Loucy (cell line): Measurements from ENCODE around the gene KCNMA1.

Experiments used
- H2AFZ ChIP-seq: fragments of 200-600 bp; sonication (generic); 2 replicates; pipeline ENCODE4 v1.6.0; 2016; ENCODE audit warnings: antibody characterized with exemption, mild to moderate bottlenecking, low read length, moderate library complexity
- H3F3A ChIP-seq: fragments of 200-600 bp; 2 replicates; pipeline ENCODE4 v1.6.0; 2016; ENCODE audit warnings: antibody characterized with exemption, low read depth, mild to moderate bottlenecking
- H3K27me3 ChIP-seq: fragments of 200-600 bp; sonication (generic); 2 replicates; pipeline ENCODE4 v1.6.1; 2014; ENCODE audit warnings: low read length, mild to moderate bottlenecking; ENCODE audit not compliant: insufficient read depth, poor library complexity, severe bottlenecking
- H3K36me3 ChIP-seq: fragments of 200-600 bp; sonication (generic); 2 replicates; pipeline ENCODE4 v1.6.1; 2016; ENCODE audit warnings: low read length; ENCODE audit not compliant: insufficient read depth
- H3K4me1 ChIP-seq: fragments of 200-600 bp; sonication (generic); 2 replicates; pipeline ENCODE4 v1.5.1; 2014; ENCODE audit warnings: low read length, mild to moderate bottlenecking; ENCODE audit not compliant: insufficient read depth, poor library complexity, severe bottlenecking
- H3K4me2 ChIP-seq: fragments of 200-600 bp; sonication (generic); 2 replicates; pipeline ENCODE4 v1.6.0; 2014; ENCODE audit warnings: antibody characterized with exemption, low read length, low read depth, mild to moderate bottlenecking; ENCODE audit not compliant: poor library complexity, severe bottlenecking
- H3K4me3 ChIP-seq: fragments of 200-600 bp; sonication (generic); 2 replicates; pipeline ENCODE4 v1.5.1; 2014; ENCODE audit warnings: low read length, mild to moderate bottlenecking, mixed read lengths; ENCODE audit not compliant: poor library complexity, severe bottlenecking
- H3K79me2 ChIP-seq: fragments of 200-600 bp; sonication (generic); 2 replicates; pipeline ENCODE4 v1.6.1; 2014; ENCODE audit warnings: low read length; ENCODE audit not compliant: insufficient read depth
- H3K9ac ChIP-seq: fragments of 200-600 bp; sonication (generic); 2 replicates; pipeline ENCODE4 v1.6.0; 2014; ENCODE audit warnings: mild to moderate bottlenecking, low read depth, low read length, moderate library complexity; ENCODE audit not compliant: poor library complexity, severe bottlenecking
- H3K9me2 ChIP-seq: fragments of 200-600 bp; sonication (generic); replicated peaks from 2 replicates; pipeline ENCODE4 v1.6.1; 2016; ENCODE audit warnings: low read depth, low read length, mixed read lengths
- H3K9me3 ChIP-seq: fragments of 200-600 bp; sonication (generic); 2 replicates; pipeline ENCODE4 v1.6.1; 2014; ENCODE audit warnings: mild to moderate bottlenecking, antibody characterized with exemption, low read length, low read depth; ENCODE audit not compliant: insufficient read depth
- H4K20me1 ChIP-seq: fragments of 200-600 bp; sonication (generic); 2 replicates; pipeline ENCODE4 v1.6.0; 2014; ENCODE audit warnings: antibody characterized with exemption, low read length, mild to moderate bottlenecking; ENCODE audit not compliant: insufficient read depth, poor library complexity, severe bottlenecking
- EZH2phosphoT487 ChIP-seq: fragments of 200-600 bp; IDR thresholded peaks from 2 replicates; pipeline ENCODE4 v1.6.1; 2018; ENCODE audit warnings: antibody characterized with exemption, mild to moderate bottlenecking, moderate library complexity, borderline replicate concordance
- TF ChIP-seq, protein P1 (sequence below): fragments of 200-600 bp; sonication (generic); conservative IDR thresholded peaks from 2 replicates; pipeline ENCODE4 v1.5.1; 2014; ENCODE audit warnings: mild to moderate bottlenecking, antibody characterized with exemption, low read length

The KCNMA1 gene

DNA sequence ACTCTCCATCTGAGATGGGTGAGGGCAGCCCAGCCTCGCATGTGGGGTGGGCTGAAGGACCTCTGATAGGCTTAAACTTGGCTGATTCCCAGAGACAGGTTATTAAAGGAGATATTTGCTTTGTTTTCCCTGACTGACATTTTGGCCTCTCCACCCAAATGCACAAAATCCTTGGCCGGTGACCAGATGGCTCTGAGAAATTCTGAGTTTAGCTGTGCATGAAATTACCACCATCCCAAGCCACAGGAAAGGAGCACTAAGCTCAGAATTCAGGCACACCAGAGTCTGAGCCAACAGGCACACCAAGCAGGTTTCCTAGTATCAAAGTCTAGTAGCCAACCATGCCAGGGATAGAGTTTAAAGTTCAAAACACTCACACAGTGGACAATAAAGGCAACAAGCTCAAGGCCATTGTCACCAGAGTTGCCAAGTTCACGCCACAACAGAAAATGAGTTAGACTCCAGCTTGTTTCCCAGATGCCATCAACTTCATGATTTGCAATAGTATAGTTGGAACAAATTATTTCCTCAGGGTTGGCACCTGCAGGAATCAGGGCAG lies 387.6 kb downstream of the KCNMA1 start:
- peaks cover 11% of the 10 kb centered on the region for H3K4me1 ChIP-seq
- H3K9ac ChIP-seq, result no peak overlapping the region
- H2AFZ ChIP-seq, result no peak overlapping the region
- no peaks in the 10 kb centered on the region for H3K79me2 ChIP-seq
- TF ChIP-seq, protein P1, sequence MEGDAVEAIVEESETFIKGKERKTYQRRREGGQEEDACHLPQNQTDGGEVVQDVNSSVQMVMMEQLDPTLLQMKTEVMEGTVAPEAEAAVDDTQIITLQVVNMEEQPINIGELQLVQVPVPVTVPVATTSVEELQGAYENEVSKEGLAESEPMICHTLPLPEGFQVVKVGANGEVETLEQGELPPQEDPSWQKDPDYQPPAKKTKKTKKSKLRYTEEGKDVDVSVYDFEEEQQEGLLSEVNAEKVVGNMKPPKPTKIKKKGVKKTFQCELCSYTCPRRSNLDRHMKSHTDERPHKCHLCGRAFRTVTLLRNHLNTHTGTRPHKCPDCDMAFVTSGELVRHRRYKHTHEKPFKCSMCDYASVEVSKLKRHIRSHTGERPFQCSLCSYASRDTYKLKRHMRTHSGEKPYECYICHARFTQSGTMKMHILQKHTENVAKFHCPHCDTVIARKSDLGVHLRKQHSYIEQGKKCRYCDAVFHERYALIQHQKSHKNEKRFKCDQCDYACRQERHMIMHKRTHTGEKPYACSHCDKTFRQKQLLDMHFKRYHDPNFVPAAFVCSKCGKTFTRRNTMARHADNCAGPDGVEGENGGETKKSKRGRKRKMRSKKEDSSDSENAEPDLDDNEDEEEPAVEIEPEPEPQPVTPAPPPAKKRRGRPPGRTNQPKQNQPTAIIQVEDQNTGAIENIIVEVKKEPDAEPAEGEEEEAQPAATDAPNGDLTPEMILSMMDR, result no peak
- no peak for TF ChIP-seq EZH2phosphoT487
- H4K20me1 ChIP-seq, result no peaks in the 10 kb centered on the region
- H3K4me2 ChIP-seq, result no peak overlapping the region
- H3F3A ChIP-seq, result no peaks in the 10 kb centered on the region
- no peaks in the 10 kb centered on the region for H3K9me3 ChIP-seq
- no peaks in the 10 kb centered on the region for H3K9me2 ChIP-seq
- no peaks in the 10 kb centered on the region for H3K27me3 ChIP-seq
- H3K4me3 ChIP-seq, result no peak overlapping the region
- no peaks in the 10 kb centered on the region for H3K36me3 ChIP-seq

GRCh38 chr10:77248104-77248790 lies 389.4 kb downstream of the KCNMA1 start:
- Histone ChIP-seq H3K36me3 (no peaks in the 10 kb centered on the region), H3K9me3 (no peaks in the 10 kb centered on the region), H4K20me1 (no peaks in the 10 kb centered on the region), H3K27me3 (no peaks in the 10 kb centered on the region), H3K9ac (no peak overlapping the region), H3K9me2 (no peaks in the 10 kb centered on the region), H3K4me1 (peaks cover 10% of the 10 kb centered on the region), H3K79me2 (no peaks in the 10 kb centered on the region), H3K4me2 (no peak overlapping the region), H2AFZ (no peak overlapping the region), H3F3A (no peaks in the 10 kb centered on the region), H3K4me3 (no peak overlapping the region)
- TF ChIP-seq, protein P1, result no peak
- no peak for TF ChIP-seq EZH2phosphoT487

DNA sequence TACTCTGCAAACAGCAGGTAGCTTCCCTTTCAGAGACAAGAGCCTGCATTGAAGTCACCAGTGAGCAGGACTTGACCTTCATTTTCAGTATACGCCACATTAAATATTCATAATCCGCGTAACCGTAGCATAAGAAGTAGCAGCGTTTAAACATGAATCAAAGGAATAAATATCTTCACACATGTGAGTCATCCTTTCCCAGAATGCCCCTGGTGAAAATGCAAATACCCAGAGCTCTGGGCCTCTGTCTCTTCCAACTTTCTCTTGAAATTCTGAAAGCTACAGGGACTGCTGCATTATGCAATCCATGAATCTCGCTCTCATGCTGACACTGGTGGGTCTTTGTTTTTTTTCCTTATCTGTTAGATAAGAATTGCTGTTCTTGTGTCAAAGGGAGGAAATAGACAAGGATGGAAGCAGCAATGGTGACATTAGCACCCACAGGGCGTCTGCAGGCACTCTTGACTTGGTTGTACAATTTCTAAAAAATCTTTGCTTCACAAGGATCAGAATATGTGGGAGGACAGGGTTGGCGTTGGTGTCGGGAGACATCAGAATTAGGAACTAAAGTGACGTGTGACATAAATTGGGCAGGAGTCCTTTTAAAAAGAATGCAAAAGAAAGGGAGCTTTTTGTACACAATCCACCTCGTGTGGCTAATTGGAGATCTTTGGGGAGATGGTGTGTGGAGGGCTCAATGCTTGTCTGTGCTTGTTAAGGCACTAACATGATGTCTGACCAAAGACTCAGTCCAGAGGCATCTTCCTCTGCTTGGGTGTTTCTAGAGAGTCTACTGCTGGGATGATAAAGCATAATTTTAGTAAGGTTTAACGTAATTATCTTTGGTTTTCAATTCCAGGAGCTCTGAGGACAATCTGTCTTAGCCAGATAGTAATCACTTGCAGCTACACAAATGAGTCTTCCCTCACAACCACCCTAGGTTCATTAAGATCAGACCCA lies 390.3 kb downstream of the KCNMA1 start:
- Histone ChIP-seq H3K79me2 (no peaks in the 10 kb centered on the region), H3K4me3 (no peak overlapping the region), H2AFZ (no peak overlapping the region), H3K4me1 (peaks cover 8% of the 10 kb centered on the region), H3K27me3 (no peaks in the 10 kb centered on the region), H3K4me2 (no peak overlapping the region), H3F3A (no peaks in the 10 kb centered on the region), H3K9me2 (no peaks in the 10 kb centered on the region), H3K36me3 (no peaks in the 10 kb centered on the region), H3K9ac (no peak overlapping the region), H3K9me3 (no peaks in the 10 kb centered on the region), H4K20me1 (no peaks in the 10 kb centered on the region)
- TF ChIP-seq, protein P1, result no peak
- TF ChIP-seq EZH2phosphoT487, result no peak
